ENCODE measurements around the gene RIMKLB. TPM values are rescaled to one million over a fixed set of nuclear protein-coding genes. Genes with fewer than 3 reads are reported as not detected.

Gene RIMKLB
- total and polyA plus RNA-seq, 2 of the 4 experiments (the other 2 are of a cell fraction) = 12.5 to 18.8 TPM

GRCh38 chr12:8661016-8661415, 36.8 kb upstream of the RIMKLB start:
- intact Hi-C loops (cut with micrococcal nuclease) = no loop called here
- dilution Hi-C loops (cut with HindIII; ENCODE audit: low sequenced_read_pairs, unreplicated experiment) = no loop called here
- no peak overlapping the region for H3K56ac ChIP-seq (ENCODE audit: extremely low read depth, insufficient read depth, low read length)
- ATAC-seq (ENCODE audit: low read depth) = no peak
- H2BK15ac ChIP-seq (ENCODE audit: low read depth, low read length) = no peak overlapping the region
- no peak overlapping the region for H2BK5ac ChIP-seq (ENCODE audit: low read depth, low read length, poor library complexity, severe bottlenecking)
- H3K79me1 ChIP-seq (ENCODE audit: low read depth in 1 of 2, low read length in 2 of 2) = no peaks in the 10 kb centered on the region
- H4K20me1 ChIP-seq (ENCODE audit: insufficient read depth, low read length) = no peaks in the 10 kb centered on the region
- H3K9me3 ChIP-seq (ENCODE audit: control insufficient read depth, insufficient read depth, low read length) = no peaks in the 10 kb centered on the region
- no peak overlapping the region for H2AK5ac ChIP-seq (ENCODE audit: low read depth, low read length)
- H3K23ac ChIP-seq (ENCODE audit: low read depth, low read length) = no peak overlapping the region
- TF ChIP-seq MXI1 (IDR thresholded peaks at IDR 0.05; ENCODE audit: borderline replicate concordance, low read depth, low read length) (no peak), CTCF (conservative IDR thresholded peaks at IDR 0.05; ENCODE audit: low read depth, low read length) (no peak), MAZ (IDR thresholded peaks at IDR 0.05; ENCODE audit: borderline replicate concordance, low read depth, low read length) (no peak), MAFK (IDR thresholded peaks at IDR 0.05; ENCODE audit: low read depth, low read length) (no peak), NFE2L2 (IDR thresholded peaks at IDR 0.05; ENCODE audit: low read depth, low read length) (no peak), SMC3 (IDR thresholded peaks at IDR 0.05; ENCODE audit: low read depth, low read length) (no peak), FOS (IDR thresholded peaks at IDR 0.05; ENCODE audit: low read depth, low read length) (no peak), RFX5 (IDR thresholded peaks at IDR 0.05; ENCODE audit: low read depth, low read length) (no peak), RCOR1 (IDR thresholded peaks at IDR 0.05; ENCODE audit: insufficient replicate concordance, low read length) (no peak), ELK1 (IDR thresholded peaks at IDR 0.05; ENCODE audit: borderline replicate concordance, low read depth, low read length) (no peak), CHD1 (IDR thresholded peaks at IDR 0.05; ENCODE audit: low read depth, low read length) (no peak), USF2 (IDR thresholded peaks at IDR 0.05; ENCODE audit: low read depth, low read length) (no peak), RAD21 (IDR thresholded peaks at IDR 0.05; ENCODE audit: low read length) (no peak), CEBPB (IDR thresholded peaks at IDR 0.05; ENCODE audit: low read depth, low read length) (no peak), BHLHE40 (IDR thresholded peaks at IDR 0.05; ENCODE audit: low read depth, low read length) (no peak), POLR2A (IDR thresholded peaks at IDR 0.05; ENCODE audit: low read depth, low read length) (no peak)
- H3K4me3 ChIP-seq (ENCODE audit: insufficient read depth, low read depth, low read length) = no peak overlapping the region
- no peak overlapping the region for H2BK20ac ChIP-seq (ENCODE audit: low read depth, low read length)
- in situ Hi-C loops (cut with MboI; ENCODE audit: low sequenced_read_pairs) = no loop called here
- no peak overlapping the region for H3K9ac ChIP-seq (ENCODE audit: low read depth, low read length)
- H3K36me3 ChIP-seq (ENCODE audit: control insufficient read depth, insufficient read depth, low read length) = no peaks in the 10 kb centered on the region
- POLR2A ChIA-PET (ENCODE audit: unreplicated experiment) = no interaction called here
- H4K5ac ChIP-seq (ENCODE audit: low read depth, low read length) = no peak overlapping the region
- no peak overlapping the region for H2AFZ ChIP-seq (replicated peaks; ENCODE audit: low read length, poor library complexity)
- no peak overlapping the region for H3K18ac ChIP-seq (ENCODE audit: low read depth, low read length)
- no peak overlapping the region for H3K27ac ChIP-seq (ENCODE audit: insufficient read depth, low read length)
- DNase-seq = no peak
- peaks cover 12% of the 10 kb centered on the region for H3K27me3 ChIP-seq (ENCODE audit: control insufficient read depth, insufficient read depth, low read length)
- no peak overlapping the region for H3K4ac ChIP-seq (ENCODE audit: low read depth, low read length)
- no TSS peak for BruUV-seq (replicated peaks)
- H3K4me1 ChIP-seq (ENCODE audit: control insufficient read depth, insufficient read depth, low read length) = no peaks in the 10 kb centered on the region
- H2BK120ac ChIP-seq (ENCODE audit: low read depth, low read length) = no peak overlapping the region
- H4K91ac ChIP-seq (ENCODE audit: insufficient read depth, low read depth, low read length) = no peak overlapping the region
- no peak overlapping the region for H3K4me2 ChIP-seq (ENCODE audit: low read depth, low read length)
- CTCF ChIA-PET = no interaction called here
- no peak overlapping the region for H2AK9ac ChIP-seq (replicated peaks; ENCODE audit: low read depth, low read length, poor library complexity)
- H4K8ac ChIP-seq (ENCODE audit: low read depth in 2 of 2, low read length in 2 of 2) = no peak overlapping the region
- no CpG with 5 or more reads among the region's 3 CpGs for WGBS, 2 experiments (ENCODE audit: extremely low coverage in 2 of 2, insufficient read length in 1 of 2)
- H3K14ac ChIP-seq (replicated peaks; ENCODE audit: low read depth, low read length) = no peak overlapping the region
- no peaks in the 10 kb centered on the region for H3K9me1 ChIP-seq (ENCODE audit: insufficient read depth, low read length)
